Ishikawa (cell line): ENCODE measurements around the gene OR4D1.
A peak's percentile ranks its signal among the peaks of the same experiment; 100 is the strongest.

Experiments used
- CEBPB ChIP-seq: IDR thresholded peaks from 2 replicates; pipeline ENCODE4 v1.6.1; 2012
- CREB1 ChIP-seq: IDR thresholded peaks from 2 replicates; pipeline ENCODE4 v1.6.1; 2012; ENCODE audit warnings: low read depth
- EGR1 ChIP-seq: IDR thresholded peaks from 2 replicates; pipeline ENCODE4 v1.6.1; 2012
- EP300 ChIP-seq: IDR thresholded peaks from 2 replicates; pipeline ENCODE4 v1.6.1; 2012; ENCODE audit warnings: borderline replicate concordance
- FOXM1 ChIP-seq: IDR thresholded peaks from 2 replicates; pipeline ENCODE4 v1.6.1; 2012; ENCODE audit warnings: low read depth, borderline replicate concordance
- NFIC ChIP-seq: IDR thresholded peaks from 2 replicates; pipeline ENCODE4 v1.6.1; 2012
- RAD21 ChIP-seq: IDR thresholded peaks from 2 replicates; pipeline ENCODE4 v1.6.1; 2012; ENCODE audit warnings: low read depth
- REST ChIP-seq: IDR thresholded peaks from 2 replicates; pipeline ENCODE4 v1.6.1; 2012; ENCODE audit warnings: low read depth, mild to moderate bottlenecking
- TAF1 ChIP-seq: IDR thresholded peaks from 2 replicates; pipeline ENCODE4 v1.6.1; 2012; ENCODE audit warnings: low read depth, mild to moderate bottlenecking
- TCF12 ChIP-seq: IDR thresholded peaks from 2 replicates; pipeline ENCODE4 v1.6.1; 2012; ENCODE audit warnings: low read depth
- TEAD4 ChIP-seq: IDR thresholded peaks from 2 replicates; pipeline ENCODE4 v1.6.1; 2012
- YY1 ChIP-seq: IDR thresholded peaks from 2 replicates; pipeline ENCODE4 v1.6.1; 2012; ENCODE audit warnings: low read depth
- ZBTB7A ChIP-seq: IDR thresholded peaks from 2 replicates; pipeline ENCODE4 v1.6.1; 2012; ENCODE audit warnings: low read depth
- TF ChIP-seq, protein P1 (sequence below): IDR thresholded peaks from 2 replicates; pipeline ENCODE4 v1.6.1; 2012
- TF ChIP-seq, protein P2 (sequence below): IDR thresholded peaks from 2 replicates; pipeline ENCODE4 v1.6.1; 2012

OR4D1 gene

GRCh38 chr17:58147930-58148434, at the start of gene OR4D1:
Gene OR4D1, plus strand, starts transcription at chr17:58148384. Its CDS starts 6,770 bp downstream, at chr17:58155154.
- TF ChIP-seq FOXM1 (no peak), ZBTB7A (no peak), TCF12 (no peak), REST (peak; percentile 57)
- TF ChIP-seq, protein P1, sequence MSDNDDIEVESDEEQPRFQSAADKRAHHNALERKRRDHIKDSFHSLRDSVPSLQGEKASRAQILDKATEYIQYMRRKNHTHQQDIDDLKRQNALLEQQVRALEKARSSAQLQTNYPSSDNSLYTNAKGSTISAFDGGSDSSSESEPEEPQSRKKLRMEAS: no peak

DNA sequence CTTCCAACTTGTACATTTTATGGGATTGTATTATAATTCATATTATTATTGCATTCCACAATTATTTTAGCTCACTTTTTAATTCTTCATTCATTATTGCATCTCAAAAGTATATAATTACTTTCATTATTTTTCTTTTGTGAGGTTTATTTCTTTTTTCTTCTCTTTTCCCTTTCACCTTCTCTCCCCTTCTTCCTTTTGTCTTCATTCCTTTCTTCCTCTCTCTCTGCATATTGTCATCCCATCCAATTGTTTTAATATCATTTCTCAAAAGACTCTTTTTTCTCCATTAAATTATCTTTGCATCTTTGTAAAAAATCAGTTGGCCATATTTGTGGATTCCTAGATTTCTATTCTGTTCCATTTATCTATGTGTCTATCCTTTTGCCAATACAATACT, 47.7 kb upstream of the OR4D1 start:
- TF ChIP-seq YY1: no peak
- no peak for TF ChIP-seq TEAD4
- no peak for TF ChIP-seq FOXM1
- no peak for TF ChIP-seq NFIC
- TF ChIP-seq TCF12: no peak
- TF ChIP-seq, protein P2, sequence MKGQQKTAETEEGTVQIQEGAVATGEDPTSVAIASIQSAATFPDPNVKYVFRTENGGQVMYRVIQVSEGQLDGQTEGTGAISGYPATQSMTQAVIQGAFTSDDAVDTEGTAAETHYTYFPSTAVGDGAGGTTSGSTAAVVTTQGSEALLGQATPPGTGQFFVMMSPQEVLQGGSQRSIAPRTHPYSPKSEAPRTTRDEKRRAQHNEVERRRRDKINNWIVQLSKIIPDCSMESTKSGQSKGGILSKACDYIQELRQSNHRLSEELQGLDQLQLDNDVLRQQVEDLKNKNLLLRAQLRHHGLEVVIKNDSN: no peak
- no peak for TF ChIP-seq TAF1
- no peak for TF ChIP-seq REST

- TF ChIP-seq CEBPB: no peak
- no peak for TF ChIP-seq EP300
- TF ChIP-seq NFIC: no peak
- no peak for TF ChIP-seq EGR1
- no peak for TF ChIP-seq CREB1
- TF ChIP-seq RAD21: no peak
- TF ChIP-seq ZBTB7A: no peak
Observed at GRCh38 chr17:58105093-58105492, 43.1 kb upstream of the OR4D1 start.

GRCh38 chr17:58107306-58107705, 40.9 kb upstream of the OR4D1 start:
- TF ChIP-seq REST (no peak), RAD21 (no peak), EGR1 (no peak), TAF1 (no peak), ZBTB7A (no peak), EP300 (no peak), NFIC (no peak)

DNA sequence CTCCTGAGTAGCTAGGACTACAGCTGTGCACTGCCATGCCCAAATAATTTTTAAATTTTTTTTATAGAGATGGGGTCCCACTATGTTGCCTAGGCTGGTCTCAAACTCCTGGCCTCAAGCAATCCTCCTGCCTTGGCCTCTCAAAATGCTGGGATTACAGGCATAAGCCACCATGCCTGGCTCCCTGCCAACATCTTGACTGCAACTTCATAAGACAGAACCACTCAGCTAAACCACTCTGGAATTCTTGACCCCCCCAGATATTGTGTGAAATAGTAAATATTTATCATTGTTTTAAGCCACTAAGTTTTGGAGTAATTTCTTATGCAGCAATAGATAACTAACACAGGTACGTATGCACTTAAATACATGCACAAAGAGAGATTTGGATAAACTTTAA, 39.0 kb upstream of the OR4D1 start:
- TF ChIP-seq RAD21: no peak
- TF ChIP-seq, protein P2: no peak
- no peak for TF ChIP-seq YY1
- TF ChIP-seq NFIC: peak; percentile 33; the same call in 1 of the 2 replicates
- TF ChIP-seq ZBTB7A: no peak
- TF ChIP-seq, protein P1: no peak
- no peak for TF ChIP-seq EGR1
- no peak for TF ChIP-seq FOXM1

GRCh38 chr17:58110012-58110411, 38.2 kb upstream of the OR4D1 start:
- peak; percentile 38; the same call in 1 of the 2 replicates for TF ChIP-seq REST
- no peak for TF ChIP-seq RAD21
